Stimulated activated CD4-positive, alpha-beta T cell treated with anti-CD3 and anti-CD28 coated beads, Interleukin-4, amount 100 ng/mL, for 1 hour (primary cell): ENCODE results near the gene PNMT.

Experiments
- DNase-seq: peaks from one replicate; pipeline ENCODE4 v3.0.0-alpha.2; 2020

Gene PNMT

GRCh38 chr17:39714234-39714633 lies 46.0 kb downstream of the PNMT start:
- no peak for DNase-seq

DNA sequence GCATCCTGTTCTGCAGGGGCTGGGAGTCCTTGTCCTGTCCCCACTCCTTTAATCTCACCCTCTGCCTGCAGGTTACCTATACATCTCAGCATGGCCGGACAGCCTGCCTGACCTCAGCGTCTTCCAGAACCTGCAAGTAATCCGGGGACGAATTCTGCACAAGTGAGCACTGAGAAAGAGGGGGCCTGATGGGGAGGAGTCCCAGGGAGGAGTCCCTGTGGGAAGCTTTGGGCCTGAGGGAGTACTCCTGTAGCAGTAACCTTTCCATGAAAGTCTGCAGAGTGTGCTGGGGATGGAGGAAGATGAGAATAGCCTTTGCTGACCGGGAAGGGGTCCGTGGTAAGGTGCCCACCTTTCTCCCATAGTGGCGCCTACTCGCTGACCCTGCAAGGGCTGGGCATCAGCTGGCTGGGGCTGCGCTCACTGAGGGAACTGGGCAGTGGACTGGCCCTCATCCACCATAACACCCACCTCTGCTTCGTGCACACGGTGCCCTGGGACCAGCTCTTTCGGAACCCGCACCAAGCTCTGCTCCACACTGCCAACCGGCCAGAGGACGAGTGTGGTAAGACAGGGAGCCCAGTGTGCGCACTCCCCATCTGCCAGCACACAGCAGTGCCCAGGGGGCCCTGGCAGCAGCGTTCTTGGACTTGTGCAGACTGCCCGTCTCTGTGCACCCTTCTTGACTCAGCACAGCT lies 47.3 kb downstream of the PNMT start:
- no peak for DNase-seq

- no peak for DNase-seq
Measured at GRCh38 chr17:39716073-39716818, 48.0 kb downstream of the PNMT start.

DNA sequence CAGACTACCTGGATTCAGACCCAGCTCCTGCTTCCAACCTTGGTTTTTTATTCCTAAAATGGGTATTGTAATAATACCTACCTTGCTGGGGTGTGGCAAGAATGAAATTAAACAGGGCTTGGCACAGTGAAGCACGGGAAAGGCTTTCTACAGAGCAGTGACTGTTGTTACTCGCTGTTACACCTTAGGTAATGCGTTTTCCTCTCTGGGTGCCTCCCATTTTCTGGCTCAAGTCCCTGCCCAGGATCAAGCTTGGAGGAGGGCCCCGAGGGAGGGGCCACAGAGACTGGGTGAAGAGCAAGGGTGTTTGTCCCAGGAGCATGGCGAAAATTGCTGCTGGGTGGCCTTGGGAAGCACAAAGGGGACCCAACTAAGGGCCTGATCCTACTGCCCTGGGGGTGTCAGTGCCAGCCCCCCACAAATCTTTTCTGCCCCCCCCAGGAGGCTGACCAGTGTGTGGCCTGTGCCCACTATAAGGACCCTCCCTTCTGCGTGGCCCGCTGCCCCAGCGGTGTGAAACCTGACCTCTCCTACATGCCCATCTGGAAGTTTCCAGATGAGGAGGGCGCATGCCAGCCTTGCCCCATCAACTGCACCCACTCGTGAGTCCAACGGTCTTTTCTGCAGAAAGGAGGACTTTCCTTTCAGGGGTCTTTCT lies 48.8 kb downstream of the PNMT start:
- no peak for DNase-seq

DNA sequence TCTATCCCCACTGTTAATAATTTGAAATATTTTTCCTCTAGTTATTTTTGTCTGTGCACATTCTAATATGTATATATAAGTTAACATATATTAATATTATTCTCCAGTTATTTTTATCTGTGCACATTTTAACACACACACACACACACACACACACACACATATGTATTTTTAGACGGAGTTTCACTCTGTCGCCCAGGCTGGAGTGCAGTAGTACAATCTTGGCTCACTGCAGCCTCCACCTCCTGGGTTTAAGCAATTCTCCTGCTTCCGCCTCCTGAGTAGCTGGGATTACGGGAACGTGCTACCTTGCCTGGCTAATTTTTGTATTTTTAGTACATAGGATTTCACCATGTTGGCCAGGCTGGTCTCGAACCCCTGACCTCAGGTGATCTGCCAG lies 49.4 kb downstream of the PNMT start:
- no peak for DNase-seq

DNA sequence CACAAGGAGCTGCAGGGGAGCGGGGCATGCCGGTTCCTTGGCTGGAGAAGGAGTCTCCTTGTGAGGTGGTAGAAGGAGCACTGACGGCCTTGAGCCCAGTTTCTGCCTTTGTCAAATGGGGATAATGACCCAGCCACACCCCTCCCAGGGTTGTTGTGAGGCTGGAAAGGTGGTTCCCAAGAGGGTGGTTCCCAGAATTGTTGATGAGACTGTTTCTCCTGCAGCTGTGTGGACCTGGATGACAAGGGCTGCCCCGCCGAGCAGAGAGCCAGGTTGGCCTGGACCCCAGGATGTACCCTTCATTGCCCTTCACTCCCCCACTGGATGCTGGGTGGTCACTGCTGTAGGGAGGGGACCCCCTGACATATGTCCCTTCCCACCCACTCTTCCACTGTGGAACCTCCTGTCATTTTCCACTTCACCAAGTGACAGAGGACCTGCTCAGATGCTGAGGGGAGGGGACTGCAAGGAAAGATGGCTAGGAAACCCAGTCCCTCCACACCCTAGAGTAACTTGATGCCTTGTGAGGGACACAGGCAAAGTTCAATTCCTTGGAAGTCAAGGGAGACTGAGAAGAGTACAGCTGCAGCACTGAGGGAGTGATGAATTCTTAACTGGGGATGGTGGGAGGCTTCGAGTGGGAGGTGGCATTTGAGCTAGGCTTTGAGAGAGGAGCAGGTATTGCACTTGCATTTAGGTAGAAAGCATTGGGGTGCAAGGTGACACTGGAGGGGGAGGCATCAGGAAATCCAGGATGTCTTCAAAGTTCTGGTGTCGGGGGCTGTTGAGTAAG lies 51.5 kb downstream of the PNMT start:
- DNase-seq: no peak
